Keratinocyte (primary cell): ENCODE results near the gene ANKS1B. TPM values are rescaled to one million over a fixed set of nuclear protein-coding genes. Genes with fewer than 3 reads are reported as not detected.

Experiments used
- DNase-seq: peaks from one replicate; pipeline ENCODE4 v3.0.0-alpha.2; 2011; ENCODE audit warnings: low read depth, missing footprints, low spot score
- FAIRE-seq: peaks from 2 replicates; lab custom pipeline; 2011; peaks lifted over from hg19 to GRCh38; lab: Jason Lieb, UNC
- H2AFZ ChIP-seq: 2 replicates; pipeline ENCODE4 v1.6.0; 2012; ENCODE audit warnings: low read length, control low read depth, inconsistent platforms; ENCODE audit not compliant: control insufficient read depth
- H3K27ac ChIP-seq: 2 replicates; pipeline ENCODE4 v1.5.1; 2011; ENCODE audit warnings: low read length; ENCODE audit not compliant: control insufficient read depth, insufficient read depth
- H3K27me3 ChIP-seq: 3 replicates; pipeline ENCODE4 v1.6.0; 2011; ENCODE audit warnings: low read length; ENCODE audit not compliant: control insufficient read depth, insufficient read depth; ENCODE audit errors: extremely low read depth
- H3K36me3 ChIP-seq, 2 experiments: 2 replicates in 1 of 2; 3 replicates in 1 of 2; pipeline ENCODE4 v1.5.1; 2011; ENCODE audit warnings: low read length in 2 of 2, mild to moderate bottlenecking in 1 of 2; ENCODE audit not compliant: control insufficient read depth in 2 of 2, insufficient read depth in 2 of 2; ENCODE audit errors: extremely low read depth in 1 of 2
- H3K4me1 ChIP-seq: 3 replicates; pipeline ENCODE4 v1.5.1; 2011; ENCODE audit warnings: low read length; ENCODE audit not compliant: control insufficient read depth, insufficient read depth; ENCODE audit errors: extremely low read depth
- H3K4me2 ChIP-seq: 3 replicates; pipeline ENCODE4 v1.6.0; 2011; ENCODE audit warnings: low read depth, low read length; ENCODE audit not compliant: control insufficient read depth, insufficient read depth; ENCODE audit errors: extremely low read depth
- H3K4me3 ChIP-seq, 3 experiments: fragments of 200-600 bp in 1 of 3; sonication (generic) in 1 of 3; 2 replicates in 2 of 3; 3 replicates in 1 of 3; pipeline ENCODE4 v1.5.1; 2011 to 2016; ENCODE audit warnings: low read length in 3 of 3, mild to moderate bottlenecking in 3 of 3, control low read depth in 2 of 3, inconsistent platforms in 1 of 3, low read depth in 1 of 3, mixed read lengths in 1 of 3, mixed run types in 1 of 3, moderate library complexity in 1 of 3; ENCODE audit not compliant: control insufficient read depth in 2 of 3, insufficient read depth in 2 of 3; ENCODE audit errors: extremely low read depth in 1 of 3
- H3K79me2 ChIP-seq: 2 replicates; pipeline ENCODE4 v1.6.0; 2012; ENCODE audit warnings: low read length; ENCODE audit not compliant: control insufficient read depth, insufficient read depth
- H3K9ac ChIP-seq: 3 replicates; pipeline ENCODE4 v1.6.0; 2011; ENCODE audit warnings: low read length; ENCODE audit not compliant: control insufficient read depth, insufficient read depth; ENCODE audit errors: extremely low read depth
- H3K9me1 ChIP-seq: 3 replicates; pipeline ENCODE4 v1.6.0; 2011; ENCODE audit warnings: low read length; ENCODE audit not compliant: control insufficient read depth, insufficient read depth; ENCODE audit errors: extremely low read depth
- H3K9me3 ChIP-seq: 2 replicates; pipeline ENCODE4 v1.5.1; 2012; ENCODE audit warnings: low read depth, low read length; ENCODE audit not compliant: control insufficient read depth
- H4K20me1 ChIP-seq: 3 replicates; pipeline ENCODE4 v1.6.0; 2011; ENCODE audit warnings: low read length; ENCODE audit not compliant: control insufficient read depth, insufficient read depth; ENCODE audit errors: extremely low read depth
- EZH2 ChIP-seq: IDR thresholded peaks from one replicate; pipeline ENCODE4 v1.6.1; 2012; ENCODE audit warnings: inconsistent platforms, mild to moderate bottlenecking, low read length, moderate library complexity
- dilution Hi-C: fragments of 300-500 bp; cut with MboI; formaldehyde crosslinking; loops from one replicate; pipeline ENCODE4 v1.7.0; 2020; ENCODE audit warnings: low sequenced_read_pairs; ENCODE audit not compliant: extremely low pct_ligation_motif_present
- polyA plus RNA-seq, 5 experiments: library from polyadenylated mRNA; depleted of rRNA in 3 of 5; stranded (reverse) in 3 of 5; stranded (forward) in 1 of 5; unstranded in 1 of 5; fragments of >200 nt; gene quantifications; 1 replicate in 1 of 5; 2 replicates in 3 of 5; 3 replicates in 1 of 5; pipeline versions ENCODE4 v1.2.1 to v1.2.3, GENCODE V29; 2011 to 2012; ENCODE audit warnings: missing spikeins in 2 of 5, low read depth in 1 of 5, low replicate concordance in 1 of 5
- TF ChIP-seq, protein P1 (sequence below), 3 experiments: IDR thresholded peaks in 1 of 3; conservative IDR thresholded peaks in 1 of 3; optimal IDR thresholded peaks in 1 of 3; 2 replicates in 2 of 3; 3 replicates in 1 of 3; pipeline versions ENCODE3 to v1.5.1; 2011; ENCODE audit warnings: low read length in 3 of 3, mild to moderate bottlenecking in 3 of 3, moderate library complexity in 2 of 3, control low read depth in 1 of 3, inconsistent platforms in 1 of 3; ENCODE audit not compliant: insufficient read depth in 2 of 3; ENCODE audit errors: extremely low read depth in 1 of 3

ANKS1B gene
- polyA plus RNA-seq, 1 donor (not counting 4 experiments of a cell fraction or from before 2014, with no cell fraction given), result not detected

DNA sequence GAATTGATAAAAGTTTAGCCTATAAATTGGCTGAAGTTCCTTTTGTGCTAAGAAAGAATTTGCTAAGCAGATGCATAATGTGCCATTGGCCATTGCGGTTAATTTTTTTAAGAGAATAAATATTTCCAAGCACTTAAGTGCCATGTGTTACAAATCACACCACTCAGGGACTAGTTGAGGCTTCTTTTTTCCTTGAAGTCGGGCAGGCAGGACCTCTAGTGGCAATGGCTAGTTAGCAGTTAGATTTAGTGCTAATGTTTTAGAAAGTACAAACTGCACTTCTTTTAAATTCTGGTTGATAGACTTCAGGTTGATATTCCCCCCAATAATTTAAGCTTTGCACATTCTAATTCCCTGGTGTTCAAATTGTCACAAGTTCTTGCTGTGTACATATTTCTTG is 1045.4 kb downstream of the ANKS1B start:
- no peaks in the 10 kb centered on the region for H4K20me1 ChIP-seq
- H3K9me1 ChIP-seq, result no peaks in the 10 kb centered on the region
- no peaks in the 10 kb centered on the region for H3K4me1 ChIP-seq
- H2AFZ ChIP-seq, result no peak overlapping the region
- H3K36me3 ChIP-seq, result no peaks in the 10 kb centered on the region
- H3K9ac ChIP-seq, result no peak overlapping the region
- no peaks in the 10 kb centered on the region for H3K9me3 ChIP-seq
- no peak for FAIRE-seq
- DNase-seq, result no peak
- TF ChIP-seq, protein P1, sequence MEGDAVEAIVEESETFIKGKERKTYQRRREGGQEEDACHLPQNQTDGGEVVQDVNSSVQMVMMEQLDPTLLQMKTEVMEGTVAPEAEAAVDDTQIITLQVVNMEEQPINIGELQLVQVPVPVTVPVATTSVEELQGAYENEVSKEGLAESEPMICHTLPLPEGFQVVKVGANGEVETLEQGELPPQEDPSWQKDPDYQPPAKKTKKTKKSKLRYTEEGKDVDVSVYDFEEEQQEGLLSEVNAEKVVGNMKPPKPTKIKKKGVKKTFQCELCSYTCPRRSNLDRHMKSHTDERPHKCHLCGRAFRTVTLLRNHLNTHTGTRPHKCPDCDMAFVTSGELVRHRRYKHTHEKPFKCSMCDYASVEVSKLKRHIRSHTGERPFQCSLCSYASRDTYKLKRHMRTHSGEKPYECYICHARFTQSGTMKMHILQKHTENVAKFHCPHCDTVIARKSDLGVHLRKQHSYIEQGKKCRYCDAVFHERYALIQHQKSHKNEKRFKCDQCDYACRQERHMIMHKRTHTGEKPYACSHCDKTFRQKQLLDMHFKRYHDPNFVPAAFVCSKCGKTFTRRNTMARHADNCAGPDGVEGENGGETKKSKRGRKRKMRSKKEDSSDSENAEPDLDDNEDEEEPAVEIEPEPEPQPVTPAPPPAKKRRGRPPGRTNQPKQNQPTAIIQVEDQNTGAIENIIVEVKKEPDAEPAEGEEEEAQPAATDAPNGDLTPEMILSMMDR (optimal IDR thresholded peaks at IDR 0.05 in 1 of 3, IDR thresholded peaks at IDR 0.05 in 1 of 3, conservative IDR thresholded peaks at IDR 0.05 in 1 of 3; ENCODE audit: extremely low read depth in 1 of 3, insufficient read depth in 2 of 3, low read length in 3 of 3), result peak in 2 of 3 experiments; percentile 24 to 67
- no peak for TF ChIP-seq EZH2
- no peaks in the 10 kb centered on the region for H3K27me3 ChIP-seq
- H3K27ac ChIP-seq, result no peak overlapping the region
- no peak overlapping the region for H3K4me2 ChIP-seq
- dilution Hi-C loops, result no loop called here
- H3K4me3 ChIP-seq, result no peak overlapping the region
- no peaks in the 10 kb centered on the region for H3K79me2 ChIP-seq

- Histone ChIP-seq H4K20me1 (no peaks in the 10 kb centered on the region), H3K27me3 (no peaks in the 10 kb centered on the region), H3K9me1 (no peaks in the 10 kb centered on the region), H3K4me1 (no peaks in the 10 kb centered on the region), H3K9me3 (no peaks in the 10 kb centered on the region), H3K4me3 (no peak overlapping the region), H3K4me2 (no peak overlapping the region), H3K27ac (no peak overlapping the region), H3K36me3 (no peaks in the 10 kb centered on the region), H3K79me2 (no peaks in the 10 kb centered on the region), H2AFZ (no peak overlapping the region), H3K9ac (no peak overlapping the region)
- dilution Hi-C loops, result no loop called here
- FAIRE-seq, result no peak
- no peak for DNase-seq
- TF ChIP-seq EZH2, result no peak
- TF ChIP-seq, protein P1 (optimal IDR thresholded peaks at IDR 0.05 in 1 of 3, IDR thresholded peaks at IDR 0.05 in 1 of 3, conservative IDR thresholded peaks at IDR 0.05 in 1 of 3; ENCODE audit: extremely low read depth in 1 of 3, insufficient read depth in 2 of 3, low read length in 3 of 3), result no peak
Observed at GRCh38 chr12:98935847-98936246, 1048.9 kb downstream of the ANKS1B start.
